Hepatocyte (in vitro differentiated cells): Measurements from ENCODE around the gene LRMDA.

ENCODE experiments used
- CTCF ChIP-seq: fragments of 200-600 bp; sonication (generic); IDR thresholded peaks from 2 replicates; pipeline ENCODE4 v1.5.1; 2016; ENCODE audit warnings: antibody characterized with exemption, mild to moderate bottlenecking; ENCODE audit not compliant: poor library complexity
- EZH2 ChIP-seq: fragments of 200-600 bp; sonication (generic); IDR thresholded peaks from 2 replicates; pipeline ENCODE4 v1.6.1; 2016; ENCODE audit warnings: antibody characterized with exemption, mild to moderate bottlenecking, borderline replicate concordance
- EZH2phosphoT487 ChIP-seq: fragments of 200-600 bp; sonication (generic); IDR thresholded peaks from one replicate; pipeline ENCODE4 v1.6.1; 2018; ENCODE audit warnings: antibody characterized with exemption, mild to moderate bottlenecking, low read depth, moderate library complexity; ENCODE audit not compliant: unreplicated experiment, severe bottlenecking

GRCh38 chr10:76540786-76541185 lies 1109.4 kb downstream of the LRMDA start:
- no peak for TF ChIP-seq CTCF
- TF ChIP-seq EZH2: no peak
- no peak for TF ChIP-seq EZH2phosphoT487
